ENCODE measurements around the gene ITPRID2. TPM values are rescaled to one million over a fixed set of nuclear protein-coding genes. Genes with fewer than 3 reads are reported as not detected.

The ITPRID2 gene
- total and polyA plus RNA-seq, 2 of the 13 experiments (the other 11 are each of a cell fraction or from before 2014, with no cell fraction given) = 44.8 to 62.3 TPM

DNA sequence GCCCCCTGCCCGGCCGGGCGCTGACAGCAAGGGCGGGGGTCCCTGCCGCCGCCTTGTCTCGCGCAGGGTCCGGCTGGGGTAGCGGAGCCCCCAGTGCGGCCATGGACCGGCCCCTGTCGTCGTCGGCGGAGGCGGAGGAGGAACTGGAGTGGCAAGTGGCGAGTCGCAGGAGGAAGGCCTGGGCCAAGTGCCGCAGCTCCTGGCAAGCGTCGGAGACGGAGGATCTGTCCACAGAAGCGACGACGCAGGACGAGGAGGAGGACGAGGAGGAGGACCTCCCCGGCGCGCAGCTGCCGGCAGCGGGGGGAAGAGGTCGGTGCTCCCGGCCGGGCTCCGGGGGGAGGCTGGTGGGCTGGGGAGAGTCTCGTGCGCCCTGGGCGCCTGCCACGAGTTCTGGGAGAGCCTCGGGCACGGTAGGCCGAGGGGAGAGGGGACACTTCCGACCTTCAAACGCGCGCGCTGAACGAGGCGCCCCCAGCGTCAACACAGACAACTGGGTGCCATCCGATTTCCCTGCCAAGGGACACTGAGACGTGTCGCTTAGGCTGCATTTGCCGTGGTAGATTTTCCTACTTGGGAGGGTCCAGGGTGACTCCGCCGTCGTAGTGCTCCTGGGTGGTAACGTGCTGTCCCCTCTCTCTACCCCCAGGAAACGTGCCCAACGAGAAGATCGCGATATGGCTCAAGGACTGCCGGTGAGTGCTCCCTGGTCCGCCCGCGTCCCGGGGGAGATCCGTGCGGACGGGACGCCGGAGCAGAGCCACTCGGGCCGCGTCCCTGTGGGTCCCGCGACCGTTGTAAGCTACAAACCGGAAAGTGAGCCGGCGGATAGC, 652 bp downstream of the ITPRID2 start (continued):
- TF ChIP-seq, protein P1, sequence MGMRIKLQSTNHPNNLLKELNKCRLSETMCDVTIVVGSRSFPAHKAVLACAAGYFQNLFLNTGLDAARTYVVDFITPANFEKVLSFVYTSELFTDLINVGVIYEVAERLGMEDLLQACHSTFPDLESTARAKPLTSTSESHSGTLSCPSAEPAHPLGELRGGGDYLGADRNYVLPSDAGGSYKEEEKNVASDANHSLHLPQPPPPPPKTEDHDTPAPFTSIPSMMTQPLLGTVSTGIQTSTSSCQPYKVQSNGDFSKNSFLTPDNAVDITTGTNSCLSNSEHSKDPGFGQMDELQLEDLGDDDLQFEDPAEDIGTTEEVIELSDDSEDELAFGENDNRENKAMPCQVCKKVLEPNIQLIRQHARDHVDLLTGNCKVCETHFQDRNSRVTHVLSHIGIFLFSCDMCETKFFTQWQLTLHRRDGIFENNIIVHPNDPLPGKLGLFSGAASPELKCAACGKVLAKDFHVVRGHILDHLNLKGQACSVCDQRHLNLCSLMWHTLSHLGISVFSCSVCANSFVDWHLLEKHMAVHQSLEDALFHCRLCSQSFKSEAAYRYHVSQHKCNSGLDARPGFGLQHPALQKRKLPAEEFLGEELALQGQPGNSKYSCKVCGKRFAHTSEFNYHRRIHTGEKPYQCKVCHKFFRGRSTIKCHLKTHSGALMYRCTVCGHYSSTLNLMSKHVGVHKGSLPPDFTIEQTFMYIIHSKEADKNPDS (CRISPR knock-in tag; IDR thresholded peaks at IDR 0.05) = peak; percentile 98
- TF ChIP-seq BCL6 (CRISPR knock-in tag; IDR thresholded peaks at IDR 0.05) (peak; percentile 58), ZNF619 (CRISPR knock-in tag; IDR thresholded peaks at IDR 0.05) (no peak; the same call in 1 of the 2 replicates), ZNF143 (CRISPR knock-in tag; IDR thresholded peaks at IDR 0.05) (peak; percentile 55; the same call in 1 of the 2 replicates), GABPB1 (CRISPR knock-in tag; IDR thresholded peaks at IDR 0.05) (peak; percentile 82), EZH2 (conservative IDR thresholded peaks at IDR 0.05; ENCODE audit: low read depth, low read length) (no peak), THAP11 (CRISPR knock-in tag; IDR thresholded peaks at IDR 0.05) (peak; percentile 60), PRMT3 (CRISPR knock-in tag; IDR thresholded peaks at IDR 0.05; ENCODE audit: borderline replicate concordance, low read depth) (peak; percentile 12), AKAP8 (CRISPR knock-in tag; IDR thresholded peaks at IDR 0.05) (peak; percentile 89), ZBTB7B (CRISPR knock-in tag; IDR thresholded peaks at IDR 0.05) (peak; percentile 80), GATAD2A (CRISPR knock-in tag; IDR thresholded peaks at IDR 0.05) (peak; percentile 73), ZSCAN21 (CRISPR knock-in tag; IDR thresholded peaks at IDR 0.05; ENCODE audit: borderline replicate concordance) (peak; percentile 85; the same call in 1 of the 2 replicates), ZNF891 (CRISPR knock-in tag; IDR thresholded peaks at IDR 0.05) (no peak), ZNF577 (CRISPR knock-in tag; IDR thresholded peaks at IDR 0.05; ENCODE audit: borderline replicate concordance, low read depth) (peak; percentile 97; the same call in 1 of the 2 replicates), ZFP90 (CRISPR knock-in tag; IDR thresholded peaks at IDR 0.05; ENCODE audit: borderline replicate concordance) (peak; percentile 96), ZNF556 (CRISPR knock-in tag; IDR thresholded peaks at IDR 0.05; ENCODE audit: borderline replicate concordance) (no peak; the same call in 1 of the 2 replicates), ZNF33B (CRISPR knock-in tag; IDR thresholded peaks at IDR 0.05) (peak; percentile 90), MYNN (CRISPR knock-in tag; IDR thresholded peaks at IDR 0.05; ENCODE audit: low read depth) (peak; percentile 97; the same call in 1 of the 2 replicates)
- TF ChIP-seq, protein P2, sequence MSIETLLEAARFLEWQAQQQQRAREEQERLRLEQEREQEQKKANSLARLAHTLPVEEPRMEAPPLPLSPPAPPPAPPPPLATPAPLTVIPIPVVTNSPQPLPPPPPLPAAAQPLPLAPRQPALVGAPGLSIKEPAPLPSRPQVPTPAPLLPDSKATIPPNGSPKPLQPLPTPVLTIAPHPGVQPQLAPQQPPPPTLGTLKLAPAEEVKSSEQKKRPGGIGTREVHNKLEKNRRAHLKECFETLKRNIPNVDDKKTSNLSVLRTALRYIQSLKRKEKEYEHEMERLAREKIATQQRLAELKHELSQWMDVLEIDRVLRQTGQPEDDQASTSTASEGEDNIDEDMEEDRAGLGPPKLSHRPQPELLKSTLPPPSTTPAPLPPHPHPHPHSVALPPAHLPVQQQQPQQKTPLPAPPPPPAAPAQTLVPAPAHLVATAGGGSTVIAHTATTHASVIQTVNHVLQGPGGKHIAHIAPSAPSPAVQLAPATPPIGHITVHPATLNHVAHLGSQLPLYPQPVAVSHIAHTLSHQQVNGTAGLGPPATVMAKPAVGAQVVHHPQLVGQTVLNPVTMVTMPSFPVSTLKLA (IDR thresholded peaks at IDR 0.05) = no peak
- TF ChIP-seq, protein P3, sequence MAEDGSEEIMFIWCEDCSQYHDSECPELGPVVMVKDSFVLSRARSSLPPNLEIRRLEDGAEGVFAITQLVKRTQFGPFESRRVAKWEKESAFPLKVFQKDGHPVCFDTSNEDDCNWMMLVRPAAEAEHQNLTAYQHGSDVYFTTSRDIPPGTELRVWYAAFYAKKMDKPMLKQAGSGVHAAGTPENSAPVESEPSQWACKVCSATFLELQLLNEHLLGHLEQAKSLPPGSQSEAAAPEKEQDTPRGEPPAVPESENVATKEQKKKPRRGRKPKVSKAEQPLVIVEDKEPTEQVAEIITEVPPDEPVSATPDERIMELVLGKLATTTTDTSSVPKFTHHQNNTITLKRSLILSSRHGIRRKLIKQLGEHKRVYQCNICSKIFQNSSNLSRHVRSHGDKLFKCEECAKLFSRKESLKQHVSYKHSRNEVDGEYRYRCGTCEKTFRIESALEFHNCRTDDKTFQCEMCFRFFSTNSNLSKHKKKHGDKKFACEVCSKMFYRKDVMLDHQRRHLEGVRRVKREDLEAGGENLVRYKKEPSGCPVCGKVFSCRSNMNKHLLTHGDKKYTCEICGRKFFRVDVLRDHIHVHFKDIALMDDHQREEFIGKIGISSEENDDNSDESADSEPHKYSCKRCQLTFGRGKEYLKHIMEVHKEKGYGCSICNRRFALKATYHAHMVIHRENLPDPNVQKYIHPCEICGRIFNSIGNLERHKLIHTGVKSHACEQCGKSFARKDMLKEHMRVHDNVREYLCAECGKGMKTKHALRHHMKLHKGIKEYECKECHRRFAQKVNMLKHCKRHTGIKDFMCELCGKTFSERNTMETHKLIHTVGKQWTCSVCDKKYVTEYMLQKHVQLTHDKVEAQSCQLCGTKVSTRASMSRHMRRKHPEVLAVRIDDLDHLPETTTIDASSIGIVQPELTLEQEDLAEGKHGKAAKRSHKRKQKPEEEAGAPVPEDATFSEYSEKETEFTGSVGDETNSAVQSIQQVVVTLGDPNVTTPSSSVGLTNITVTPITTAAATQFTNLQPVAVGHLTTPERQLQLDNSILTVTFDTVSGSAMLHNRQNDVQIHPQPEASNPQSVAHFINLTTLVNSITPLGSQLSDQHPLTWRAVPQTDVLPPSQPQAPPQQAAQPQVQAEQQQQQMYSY (CRISPR knock-in tag; IDR thresholded peaks at IDR 0.05) = peak; percentile 54; the same call in 1 of the 2 replicates
- TF ChIP-seq, protein P4, sequence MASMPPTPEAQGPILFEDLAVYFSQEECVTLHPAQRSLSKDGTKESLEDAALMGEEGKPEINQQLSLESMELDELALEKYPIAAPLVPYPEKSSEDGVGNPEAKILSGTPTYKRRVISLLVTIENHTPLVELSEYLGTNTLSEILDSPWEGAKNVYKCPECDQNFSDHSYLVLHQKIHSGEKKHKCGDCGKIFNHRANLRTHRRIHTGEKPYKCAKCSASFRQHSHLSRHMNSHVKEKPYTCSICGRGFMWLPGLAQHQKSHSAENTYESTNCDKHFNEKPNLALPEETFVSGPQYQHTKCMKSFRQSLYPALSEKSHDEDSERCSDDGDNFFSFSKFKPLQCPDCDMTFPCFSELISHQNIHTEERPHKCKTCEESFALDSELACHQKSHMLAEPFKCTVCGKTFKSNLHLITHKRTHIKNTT (CRISPR knock-in tag; IDR thresholded peaks at IDR 0.05) = no peak
